NCI-H748 (cell line): Measurements from ENCODE around the gene ACSF2.

ENCODE experiments used
- DNase-seq: peaks from one replicate; lab custom pipeline; 2025; ENCODE audit not compliant: unreplicated experiment; lab: John Stamatoyannopoulos, UW

Gene ACSF2

DNA sequence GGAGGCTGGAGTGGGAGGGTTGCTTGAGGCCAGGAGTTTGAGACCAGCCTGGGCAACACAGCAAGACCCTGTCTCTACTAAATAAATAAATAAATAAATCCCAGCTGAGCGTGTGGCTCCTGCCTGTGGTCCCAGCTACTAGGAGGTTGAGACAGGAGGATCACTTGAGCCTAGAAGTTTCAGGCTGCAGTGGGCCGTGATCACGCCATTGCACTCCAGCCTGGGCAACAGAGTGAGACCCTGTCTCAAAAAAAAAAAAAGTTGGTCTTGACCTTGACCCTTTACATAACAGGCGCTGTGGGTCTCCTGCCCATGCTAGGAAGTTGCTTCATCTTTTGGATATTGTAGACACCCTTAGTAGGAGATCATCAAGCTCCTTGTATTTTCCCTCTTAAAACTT, 11.4 kb downstream of the ACSF2 start:
- no peak for DNase-seq

- DNase-seq: no peak
Observed at GRCh38 chr17:50439008-50439407, 13.0 kb downstream of the ACSF2 start.

GRCh38 chr17:50440172-50440837, 14.3 kb downstream of the ACSF2 start:
- DNase-seq: no peak

GRCh38 chr17:50440838-50441829, 15.1 kb downstream of the ACSF2 start:
- no peak for DNase-seq

DNA sequence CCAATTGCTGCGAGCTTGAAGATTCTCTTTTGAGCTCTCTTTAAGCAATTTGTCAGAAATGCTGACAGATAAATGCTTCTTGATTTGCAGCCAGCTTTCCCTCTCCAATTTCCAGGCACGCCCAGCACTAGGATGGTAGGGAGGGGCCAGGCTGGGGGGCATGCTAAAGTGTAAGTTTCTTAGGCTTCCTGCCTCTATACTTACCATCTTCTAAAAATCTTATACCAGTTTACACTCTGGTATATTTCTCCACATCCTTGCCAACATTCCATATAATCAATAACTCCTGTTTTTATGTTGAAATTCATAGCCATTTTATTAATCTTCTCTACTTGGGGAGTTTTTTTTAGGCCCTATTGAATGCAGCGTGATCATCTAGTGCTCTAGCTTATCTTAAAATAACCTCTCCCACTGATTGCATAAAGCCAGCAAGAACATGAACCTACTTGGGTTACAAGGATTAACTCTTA, 17.5 kb downstream of the ACSF2 start:
- no peak for DNase-seq

DNA sequence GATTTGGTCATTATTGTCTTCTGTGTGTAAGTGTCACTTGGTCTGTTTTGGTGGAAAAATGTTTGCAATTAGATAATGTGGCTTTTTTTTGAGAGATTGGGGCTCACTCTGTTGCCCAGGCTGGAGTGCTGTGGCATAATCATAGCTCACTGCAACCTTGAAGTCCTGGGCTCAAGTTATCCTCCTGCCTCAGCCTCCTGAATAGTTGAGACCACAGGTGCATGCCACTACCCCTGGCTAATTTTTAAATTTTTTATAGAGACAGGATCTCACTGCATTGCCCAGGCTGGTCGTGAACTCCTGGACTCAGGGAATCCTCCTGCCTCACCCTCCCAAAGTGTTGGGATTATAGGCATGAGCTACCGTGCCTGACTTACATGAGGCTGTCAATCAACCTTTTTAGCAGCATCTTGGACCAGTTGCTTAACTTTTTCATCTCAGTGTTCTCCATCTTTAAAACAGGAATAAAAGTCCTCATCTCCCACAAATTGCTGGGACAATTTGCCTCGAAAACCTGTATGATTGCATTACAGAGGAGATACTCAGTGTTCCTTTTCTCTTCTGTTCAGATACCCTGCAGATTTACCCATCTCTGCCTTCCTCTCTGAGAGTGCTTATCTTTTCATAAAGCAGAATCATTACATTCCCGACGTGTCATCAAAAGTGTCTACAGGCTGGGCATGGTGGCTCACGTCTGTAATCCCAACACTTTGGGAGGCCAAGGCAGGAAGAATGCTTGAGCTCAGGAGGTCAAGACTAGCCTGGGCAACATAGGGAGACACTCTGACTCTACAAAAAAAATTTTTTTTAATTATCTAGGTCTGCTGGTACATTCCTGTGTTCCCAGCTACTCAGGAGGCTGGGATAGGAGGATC, 19.1 kb downstream of the ACSF2 start:
- DNase-seq: no peak

DNA sequence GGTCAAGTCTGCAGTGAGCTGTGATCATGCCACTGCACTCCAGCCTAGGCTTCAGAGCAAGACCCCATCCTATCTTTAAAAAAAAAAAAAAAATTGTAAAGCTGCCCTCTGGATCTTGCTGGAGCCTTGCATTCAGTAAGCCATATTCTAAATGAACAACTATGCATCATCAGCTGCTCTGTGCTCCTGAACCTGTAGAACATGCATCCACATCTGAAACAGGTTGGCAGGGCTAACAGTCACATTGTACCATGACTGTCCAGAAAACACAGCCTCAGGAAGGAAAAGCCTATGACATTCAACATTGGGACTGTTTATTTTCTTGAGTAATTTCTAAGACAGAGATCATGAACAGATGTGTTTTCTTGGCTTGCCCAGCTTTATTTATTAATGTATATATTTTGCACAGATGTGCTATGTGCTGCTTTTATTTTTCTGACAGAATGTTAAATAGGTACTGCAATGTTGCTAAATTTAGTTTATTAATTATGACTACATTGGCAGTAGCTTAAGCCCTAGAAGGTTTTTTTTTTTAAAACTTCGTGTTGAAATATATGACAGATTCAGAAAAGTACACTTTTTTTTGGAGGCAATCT, 19.8 kb downstream of the ACSF2 start:
- DNase-seq: no peak

DNA sequence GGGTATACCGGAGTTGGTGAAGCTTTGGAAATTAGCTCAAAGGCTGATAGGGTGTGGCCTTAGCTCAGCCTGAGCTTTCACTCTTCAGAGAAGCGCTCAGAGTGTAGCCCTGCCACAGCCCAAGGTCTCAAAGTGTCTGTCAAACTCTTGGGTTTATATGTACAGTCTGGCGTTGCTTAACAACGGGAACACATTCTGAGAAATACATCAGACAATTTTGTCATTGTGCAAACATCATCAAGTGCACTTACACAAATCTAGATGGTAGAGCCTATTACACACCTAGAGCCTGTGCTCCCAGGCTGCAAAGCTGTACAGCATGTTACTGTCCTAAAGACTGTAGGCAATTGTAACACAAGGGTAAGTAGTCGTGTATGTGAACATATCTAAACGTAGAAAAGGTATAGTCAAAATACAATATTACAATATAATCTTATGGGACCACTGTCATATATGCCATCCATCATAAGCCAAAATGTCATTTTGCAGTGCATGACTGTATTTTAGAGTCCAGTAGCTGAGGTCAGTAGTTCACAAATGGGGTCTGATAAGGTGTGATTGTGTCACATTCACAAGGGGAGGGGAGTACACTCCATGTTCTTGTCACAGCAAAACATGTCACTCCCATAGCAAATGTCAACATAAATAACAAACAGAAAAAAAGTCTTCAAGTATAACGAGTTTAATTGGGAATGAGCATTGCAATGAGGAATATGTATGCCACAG, 22.0 kb downstream of the ACSF2 start:
- DNase-seq: peak; percentile 87

- no peak for DNase-seq
Observed at GRCh38 chr17:50448643-50449042, 22.6 kb downstream of the ACSF2 start.

- no peak for DNase-seq
Observed at GRCh38 chr17:50451943-50452629, 26.1 kb downstream of the ACSF2 start.

DNA sequence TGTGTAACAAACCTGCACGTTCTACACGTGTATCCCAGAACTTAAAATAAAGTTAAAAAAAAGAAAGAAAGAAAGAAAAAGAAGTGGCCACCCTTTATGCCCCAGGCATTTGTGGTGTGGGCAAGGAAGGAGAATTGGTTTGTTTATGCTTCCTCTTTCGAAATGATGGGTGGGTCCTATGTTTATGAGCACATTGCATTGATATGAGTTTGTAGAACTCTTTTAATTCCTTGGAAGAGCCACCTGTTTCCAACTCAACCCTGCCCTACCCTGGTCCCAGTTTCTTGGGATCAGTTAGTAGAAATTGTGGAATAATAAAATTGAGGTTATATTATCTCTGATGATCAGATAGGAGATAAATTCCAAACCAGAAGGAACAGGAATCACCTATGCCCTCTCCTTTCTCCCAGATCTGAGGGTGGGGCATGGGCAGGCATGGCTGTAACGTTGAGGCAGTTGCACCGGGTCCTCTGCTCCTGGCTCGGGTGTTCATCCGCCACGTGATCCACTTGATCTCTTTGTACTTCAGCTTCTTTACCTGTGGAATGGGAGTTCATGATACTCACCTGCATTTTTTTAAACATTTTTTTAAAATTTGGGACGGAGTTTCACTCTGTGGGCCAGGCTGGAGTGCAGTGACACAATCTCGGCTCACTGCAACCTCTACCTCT, 26.7 kb downstream of the ACSF2 start:
- no peak for DNase-seq

- no peak for DNase-seq
Observed at GRCh38 chr17:50453901-50454300, 27.9 kb downstream of the ACSF2 start.

DNA sequence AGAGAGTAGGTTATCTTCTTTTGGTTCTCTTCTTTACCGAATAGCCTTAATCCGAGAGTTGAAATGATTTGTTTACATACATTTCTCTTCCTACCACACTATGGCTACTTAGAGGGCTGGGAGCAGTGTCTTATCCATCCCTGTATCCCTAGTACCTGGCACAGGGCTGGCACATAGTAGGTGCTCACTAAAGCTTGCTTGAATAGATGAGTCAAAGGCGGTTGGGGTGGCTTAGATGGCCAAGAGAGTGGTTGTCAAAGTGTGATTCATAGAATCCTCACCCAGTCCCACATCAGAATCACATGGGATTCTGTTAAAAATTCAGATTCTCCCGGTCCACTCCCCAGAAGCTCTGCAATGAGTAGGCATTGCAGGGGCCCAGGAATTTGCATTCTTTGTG, 31.6 kb downstream of the ACSF2 start:
- no peak for DNase-seq

DNA sequence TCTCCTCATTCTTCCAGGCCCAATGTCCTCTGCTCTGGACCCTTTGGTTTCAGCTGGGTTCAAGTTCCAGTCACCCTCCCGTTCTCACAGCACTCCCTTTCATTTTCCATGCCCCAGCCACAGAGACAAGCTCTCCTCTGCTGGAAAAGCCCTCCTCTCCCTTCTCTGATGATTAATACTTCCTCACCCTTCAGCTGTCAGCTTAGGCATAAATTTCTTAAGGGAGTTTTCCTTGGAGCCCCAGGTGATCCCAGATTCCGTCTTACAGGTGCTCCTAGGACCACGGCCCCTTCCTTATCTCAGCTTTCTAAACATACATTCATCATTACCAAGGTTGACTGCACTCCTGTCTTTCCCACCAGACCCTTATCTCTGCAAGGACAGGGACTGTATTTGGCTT, 32.3 kb downstream of the ACSF2 start:
- DNase-seq: no peak

- DNase-seq: no peak
Observed at GRCh38 chr17:50458701-50459676, 33.0 kb downstream of the ACSF2 start.

- DNase-seq: no peak
Observed at GRCh38 chr17:50459756-50460155, 33.7 kb downstream of the ACSF2 start.

GRCh38 chr17:50460831-50461526, 35.0 kb downstream of the ACSF2 start:
- DNase-seq: no peak
